Fibroblast of peridontal ligament (primary cell): ENCODE measurements around the gene ZBTB21.
A peak's percentile ranks its signal among the peaks of the same experiment; 100 is the strongest.
"Not testable (repeated sequence)": the region's sequence is repeated elsewhere in the genome, so short reads cannot be mapped to it uniquely, and the experiment has no call there.

Experiments used
- DNase-seq: peaks from one replicate; pipeline ENCODE4 v3.0.0-alpha.2; 2010; ENCODE audit errors: extremely low read depth

The ZBTB21 gene

DNA sequence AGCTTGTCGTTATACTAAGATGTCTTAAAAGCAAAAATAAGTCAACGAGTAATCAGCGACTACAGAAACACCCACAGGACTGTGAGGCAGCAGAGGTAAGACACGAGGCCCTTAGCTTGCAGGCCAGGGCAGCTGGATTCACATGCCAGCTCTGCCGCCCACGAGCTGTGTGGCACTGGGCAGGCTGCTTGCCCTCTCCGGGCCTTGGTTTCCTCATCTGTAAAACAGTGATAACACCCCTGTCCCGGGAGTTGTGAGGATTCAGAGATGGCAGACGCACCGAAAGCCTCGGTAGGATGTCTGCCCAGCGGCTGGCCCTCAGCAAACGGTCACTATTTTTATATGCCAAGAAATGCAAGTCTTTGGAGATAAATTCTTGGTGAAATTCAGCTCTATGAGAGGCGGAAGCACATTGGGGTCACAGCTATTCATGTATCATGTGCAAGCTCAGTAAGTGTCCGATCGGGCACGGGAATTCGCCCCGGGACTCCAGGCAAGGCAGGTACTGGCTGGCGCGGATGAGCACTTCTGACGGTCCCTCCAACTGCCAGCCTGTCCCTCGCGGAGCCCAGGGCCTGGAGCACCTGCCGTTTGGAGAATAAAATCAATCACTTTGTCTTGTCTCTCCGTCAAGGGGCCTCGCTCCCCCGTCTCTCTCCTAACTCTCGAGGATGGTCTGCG, 57.5 kb downstream of the ZBTB21 start:
- no peak for DNase-seq

DNA sequence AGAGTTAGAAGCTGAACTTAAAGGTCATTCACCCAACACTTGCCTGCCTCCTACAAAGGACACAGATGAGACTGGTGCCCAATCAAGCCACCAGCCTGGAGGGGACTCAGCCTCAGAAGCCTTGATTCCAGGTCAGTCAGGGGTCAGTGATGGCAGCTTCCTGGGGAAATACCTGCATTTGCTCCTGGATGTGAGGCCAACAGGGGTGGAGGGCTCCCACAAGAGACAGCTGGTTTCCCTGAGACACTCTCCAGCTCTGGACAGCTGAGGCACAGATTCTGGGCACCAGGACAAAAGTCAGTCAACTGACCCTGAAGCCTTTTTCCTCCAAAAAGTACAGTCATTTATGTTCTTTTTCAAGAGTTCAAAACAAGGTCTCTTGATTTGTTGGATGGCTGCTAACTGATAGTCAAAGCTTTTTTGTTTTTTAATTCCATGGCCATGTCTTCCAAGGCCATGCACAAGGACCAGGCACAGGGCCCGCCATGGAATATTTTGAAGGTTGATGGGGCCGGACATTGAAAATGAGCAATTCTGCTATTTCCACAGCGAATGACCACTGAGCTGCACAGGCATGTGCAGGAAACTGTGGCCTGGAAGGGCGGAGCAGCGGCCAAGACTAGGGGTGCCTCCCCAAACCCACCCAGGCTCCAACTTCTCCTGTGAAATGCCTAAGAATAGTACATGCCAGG, 58.1 kb downstream of the ZBTB21 start:
- no peak for DNase-seq

DNA sequence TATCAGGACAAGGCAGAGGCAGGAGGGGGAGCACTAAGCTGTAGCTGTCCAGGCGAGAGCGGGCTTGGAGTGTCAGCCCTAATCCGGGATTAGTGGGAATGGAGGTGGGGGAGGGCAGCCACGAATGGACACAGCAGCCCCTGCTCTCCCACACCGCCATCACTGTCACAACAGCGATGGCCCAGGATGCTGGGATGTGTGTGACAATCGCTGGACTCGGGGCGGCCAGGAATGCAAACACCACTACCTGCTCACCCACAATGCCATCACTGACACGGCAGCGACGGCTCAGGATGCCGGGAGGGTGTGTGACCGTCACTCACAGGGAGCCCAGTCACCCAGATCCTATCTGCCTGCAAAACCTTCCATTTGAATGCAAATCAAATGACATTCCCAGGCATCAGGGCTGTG, 59.2 kb downstream of the ZBTB21 start:
- DNase-seq = no peak

DNA sequence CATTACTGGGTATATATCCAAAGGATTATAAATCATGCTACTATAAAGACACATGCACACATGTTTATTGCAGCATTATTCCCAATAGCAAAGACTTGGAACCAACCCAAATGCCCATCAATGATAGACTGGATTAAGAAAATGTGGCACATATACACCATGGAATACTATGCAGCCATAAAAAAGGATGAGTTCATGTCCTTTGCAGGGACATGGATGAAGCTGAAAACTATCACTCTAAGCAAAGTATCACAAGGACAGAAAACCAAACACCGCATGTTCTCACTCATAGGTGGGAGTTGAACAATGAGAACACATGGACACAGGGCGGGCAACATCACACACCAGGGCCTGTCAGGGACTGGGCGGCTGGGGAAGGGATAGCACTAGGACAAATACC, 60.5 kb downstream of the ZBTB21 start:
- DNase-seq = not testable (repeated sequence)

DNA sequence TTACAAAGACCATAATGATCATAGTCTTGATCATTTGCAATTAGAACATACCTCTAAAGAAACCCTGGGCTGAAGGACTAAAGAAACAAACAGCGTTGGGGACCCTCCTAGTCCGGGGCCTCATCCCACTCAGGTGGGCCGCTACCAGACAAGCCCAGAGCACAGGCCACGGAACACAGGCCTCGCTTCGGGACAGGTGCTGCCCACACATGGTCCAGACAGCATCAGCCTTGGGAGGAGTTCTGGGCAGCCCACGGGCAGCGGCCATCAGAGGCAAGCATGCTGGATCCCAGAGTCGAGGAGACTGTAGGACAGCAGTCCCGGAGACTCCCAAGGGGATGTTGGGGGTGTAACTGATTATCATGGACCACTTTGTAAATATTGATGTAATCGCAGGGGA, 61.3 kb downstream of the ZBTB21 start:
- no peak for DNase-seq

DNA sequence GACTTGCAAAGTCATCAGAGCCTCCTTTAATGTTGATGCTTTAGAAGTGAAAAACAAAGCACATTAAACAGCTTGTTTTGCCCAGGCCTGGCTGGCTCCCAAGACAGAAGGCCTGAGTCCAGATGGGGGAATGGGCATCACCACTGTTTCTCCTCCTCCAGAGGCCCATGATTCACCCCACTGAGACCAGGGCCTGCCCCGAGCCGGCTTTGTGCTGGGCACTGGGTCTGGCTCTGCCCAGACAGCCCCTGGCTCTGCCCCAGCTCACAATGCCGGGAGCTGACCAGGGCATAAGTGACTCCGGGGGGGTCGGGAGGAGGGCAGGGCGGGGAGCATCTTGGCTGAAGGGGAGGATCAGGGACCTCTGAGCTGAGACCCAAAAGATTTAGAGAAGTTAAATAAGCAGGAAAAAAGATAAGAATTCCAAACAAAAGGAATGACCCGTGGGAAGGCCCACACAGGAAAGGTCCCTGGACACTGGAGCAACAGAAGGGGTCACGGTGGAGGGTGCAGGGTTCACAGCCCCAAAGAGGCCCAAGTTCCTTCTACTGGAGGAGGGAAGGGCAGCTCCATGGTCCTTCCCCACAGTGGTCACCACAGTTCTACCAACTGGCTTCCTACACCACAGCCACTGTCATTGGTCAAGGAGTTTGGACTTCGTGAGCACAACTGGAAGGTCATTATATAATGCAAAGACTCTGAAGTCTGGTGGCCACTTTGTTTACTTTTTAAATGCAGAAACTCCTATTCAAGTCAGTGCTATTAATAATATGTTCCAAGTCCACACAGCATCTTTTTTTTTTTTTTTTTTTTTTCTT, 61.9 kb downstream of the ZBTB21 start:
- peak; percentile 70 for DNase-seq

DNA sequence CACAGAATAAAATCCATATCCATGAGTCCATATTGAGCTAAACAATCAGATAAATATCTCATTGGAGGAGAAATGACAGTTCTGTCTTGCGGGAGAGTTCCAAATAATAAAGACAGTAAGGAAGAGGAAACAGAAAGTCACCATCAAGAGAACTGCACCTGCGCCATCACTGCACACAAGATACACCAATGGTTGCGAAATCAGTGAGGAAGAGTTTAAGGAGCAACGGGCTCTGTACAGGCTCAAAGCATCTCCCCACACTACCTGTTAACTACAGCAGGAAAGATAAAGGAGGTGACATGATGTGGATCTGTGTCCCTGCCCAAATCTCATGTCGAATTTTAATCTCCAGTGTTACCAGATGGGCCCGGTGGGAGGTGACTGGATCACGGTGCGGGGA, 64.2 kb downstream of the ZBTB21 start:
- no peak for DNase-seq

DNA sequence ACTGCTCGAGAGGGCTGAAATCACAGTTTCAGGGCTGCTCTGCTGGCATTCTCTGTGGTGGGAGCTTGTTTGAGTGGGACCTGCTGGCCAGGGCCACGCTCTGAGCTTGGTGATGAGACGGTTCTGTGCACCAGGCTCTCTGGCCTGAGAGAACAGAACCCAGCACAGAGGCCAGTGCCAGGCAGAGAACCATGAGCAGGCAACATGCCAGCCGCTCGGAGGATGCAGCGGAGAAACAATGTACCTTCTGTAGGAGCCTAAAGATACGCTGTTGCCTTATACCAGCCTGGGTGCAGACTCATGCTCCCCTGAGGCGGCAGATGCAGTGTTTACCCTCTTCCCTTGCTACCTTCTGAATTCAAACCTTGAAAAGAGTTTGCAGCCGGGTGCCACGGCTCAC, 66.3 kb downstream of the ZBTB21 start:
- no peak for DNase-seq

DNA sequence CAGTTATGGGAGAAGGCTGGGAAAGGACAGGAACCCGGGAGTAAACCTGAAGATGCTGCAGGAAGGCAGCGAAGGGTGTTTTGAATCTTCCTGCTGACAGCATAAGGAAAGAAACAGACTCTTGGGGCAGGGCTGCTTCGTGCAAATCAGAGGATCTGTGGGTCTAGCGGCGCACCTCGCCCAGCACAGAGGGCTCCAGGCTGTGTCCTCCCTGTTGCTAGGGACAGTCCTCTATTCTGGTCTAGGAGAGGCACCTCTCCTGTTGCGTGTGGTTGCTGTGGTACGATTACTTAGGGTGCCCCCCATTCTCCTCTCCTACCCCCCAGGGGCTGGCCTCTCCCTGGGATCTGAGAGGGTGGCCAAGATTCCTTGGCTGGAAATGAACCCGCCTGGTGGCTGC, 67.7 kb downstream of the ZBTB21 start:
- DNase-seq = no peak

DNA sequence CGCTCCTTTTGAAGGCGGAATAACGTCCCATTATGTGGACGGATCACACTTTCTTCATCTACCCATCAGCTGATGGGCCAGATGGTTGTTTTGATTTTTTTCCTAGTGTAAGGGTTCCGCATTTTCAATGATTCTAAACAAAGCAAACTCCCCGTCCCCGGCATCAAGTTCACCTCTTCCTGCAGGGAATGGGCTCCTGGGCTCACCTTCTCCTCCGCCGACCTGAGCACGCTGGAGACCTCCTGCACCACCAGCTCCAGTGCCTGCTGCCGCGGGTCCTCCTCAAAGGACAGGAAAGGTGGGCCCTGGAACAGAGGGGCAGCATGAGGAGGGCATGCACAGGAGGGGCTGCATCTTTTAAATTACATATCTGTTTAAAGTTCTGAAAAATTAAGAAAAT, 68.2 kb downstream of the ZBTB21 start:
- DNase-seq = no peak

DNA sequence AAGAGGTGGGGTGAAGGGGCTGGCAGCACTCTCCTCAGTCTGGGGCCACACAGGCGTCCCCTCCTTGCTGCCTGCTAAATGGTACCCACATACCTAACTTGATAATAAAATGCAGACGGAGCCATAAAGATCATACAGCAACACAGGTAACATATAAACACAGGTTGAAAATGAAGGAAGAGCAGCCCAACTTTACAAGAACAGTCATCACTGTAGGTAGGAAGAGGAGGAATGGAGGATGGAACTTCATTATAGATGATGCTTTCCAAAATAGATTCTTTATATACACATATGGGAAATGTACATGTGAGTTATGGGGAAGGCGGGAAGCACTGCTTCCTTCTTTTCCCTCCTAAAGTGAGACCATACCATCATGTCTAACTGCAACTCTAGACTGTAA, 69.7 kb downstream of the ZBTB21 start:
- DNase-seq = no peak

DNA sequence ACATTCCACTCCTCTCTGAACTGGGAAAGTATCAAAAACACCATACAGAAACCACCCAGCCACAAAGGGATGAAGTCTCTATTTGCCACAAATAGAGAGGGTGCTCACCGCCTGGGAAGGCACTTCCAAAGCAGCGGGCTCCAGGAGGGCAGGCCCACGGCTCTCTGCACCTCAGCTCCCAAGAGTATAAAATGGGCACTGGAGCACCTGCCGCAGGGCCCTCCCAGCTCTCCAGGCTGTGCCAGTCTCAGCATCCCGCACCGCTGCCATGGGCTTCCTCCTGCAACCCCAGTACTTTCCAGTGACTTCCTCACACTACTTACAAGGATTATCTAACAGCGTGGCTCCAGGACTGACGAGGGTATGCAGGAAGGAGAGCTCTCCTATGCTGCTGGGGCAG, 70.8 kb downstream of the ZBTB21 start:
- no peak for DNase-seq
